Neural cell (in vitro differentiated cells): ENCODE data around the gene RABGGTB. TPM values are rescaled to one million over a fixed set of nuclear protein-coding genes. Genes with fewer than 3 reads are reported as not detected.

Source experiments
- H2AFZ ChIP-seq: fragments of 200-600, 300-800 bp; sonication (generic), shearing (Covaris generic); 2 replicates; pipeline ENCODE4 v1.6.0; 2014; ENCODE audit warnings: low read depth, mild to moderate bottlenecking, antibody characterized with exemption, low read length, moderate library complexity
- H3F3A ChIP-seq: fragments of 200-600 bp; shearing (Covaris generic); 2 replicates; pipeline ENCODE4 v1.6.1; 2016; ENCODE audit warnings: mild to moderate bottlenecking, moderate library complexity, mixed read lengths, antibody characterized with exemption, low read length; ENCODE audit not compliant: insufficient read depth, poor library complexity, severe bottlenecking
- H3K27ac ChIP-seq: fragments of 200-600, 300-800 bp; sonication (generic), shearing (Covaris generic); 2 replicates; pipeline ENCODE4 v1.5.1; 2014; ENCODE audit warnings: mild to moderate bottlenecking, low read length, moderate library complexity
- H3K27me3 ChIP-seq: fragments of 300-800, 200-600 bp; sonication (generic), shearing (Covaris generic); 2 replicates; pipeline ENCODE4 v1.6.0; 2014; ENCODE audit warnings: mild to moderate bottlenecking, low read depth, low read length, moderate library complexity; ENCODE audit not compliant: insufficient read depth
- H3K36me3 ChIP-seq: fragments of 300-800, 200-600 bp; sonication (generic), shearing (Covaris generic); 2 replicates; pipeline ENCODE4 v1.5.1; 2014; ENCODE audit warnings: mild to moderate bottlenecking, antibody characterized with exemption, low read length, moderate library complexity; ENCODE audit not compliant: insufficient read depth
- H3K4me2 ChIP-seq: fragments of 300-800, 200-600 bp; sonication (generic), shearing (Covaris generic); 2 replicates; pipeline ENCODE4 v1.6.0; 2014; ENCODE audit warnings: mild to moderate bottlenecking, low read length
- H3K4me3 ChIP-seq: fragments of 300-800, 200-600 bp; sonication (generic), shearing (Covaris generic); 2 replicates; pipeline ENCODE4 v1.5.1; 2014; ENCODE audit warnings: mild to moderate bottlenecking, low read length, moderate library complexity
- H3K79me2 ChIP-seq: fragments of 200-600 bp; shearing (Covaris generic); replicated peaks from 2 replicates; pipeline ENCODE4 v1.6.0; 2014; ENCODE audit warnings: mild to moderate bottlenecking, low read length, moderate library complexity; ENCODE audit not compliant: insufficient read depth
- H3K9ac ChIP-seq: fragments of 300-800, 200-600 bp; sonication (generic), shearing (Covaris generic); 2 replicates; pipeline ENCODE4 v1.6.1; 2016; ENCODE audit warnings: mild to moderate bottlenecking, low read length, mixed read lengths
- H3K9me2 ChIP-seq: fragments of 200-600 bp; shearing (Covaris generic); 2 replicates; pipeline ENCODE4 v1.6.1; 2016; ENCODE audit warnings: mild to moderate bottlenecking, low read length, mixed read lengths; ENCODE audit not compliant: insufficient read depth
- H3K9me3 ChIP-seq: fragments of 200-600, 300-800 bp; sonication (generic), shearing (Covaris generic); 2 replicates; pipeline ENCODE4 v1.6.1; 2016; ENCODE audit warnings: mild to moderate bottlenecking, mixed run types, low read length, moderate library complexity, mixed read lengths
- H4K20me1 ChIP-seq: fragments of 200-600 bp; shearing (Covaris generic); 2 replicates; pipeline ENCODE4 v1.6.1; 2016; ENCODE audit warnings: mild to moderate bottlenecking, mixed run types; ENCODE audit not compliant: insufficient read depth
- CTCF ChIP-seq: fragments of 450-650 bp; IDR thresholded peaks from 2 replicates; pipeline ENCODE4 v1.5.1; 2014; ENCODE audit warnings: antibody characterized with exemption, mild to moderate bottlenecking, moderate library complexity; ENCODE audit not compliant: poor library complexity, severe bottlenecking
- EP300 ChIP-seq: fragments of 450-650 bp; conservative IDR thresholded peaks from 2 replicates; pipeline ENCODE4 v1.6.1; 2014; ENCODE audit warnings: antibody characterized with exemption, mild to moderate bottlenecking, moderate library complexity; ENCODE audit not compliant: poor library complexity, severe bottlenecking
- EZH2 ChIP-seq: fragments of 200-600, 300-800 bp; shearing (Covaris generic), sonication (generic); IDR thresholded peaks from 2 replicates; pipeline ENCODE4 v1.6.1; 2014; ENCODE audit warnings: antibody characterized with exemption, low read length, borderline replicate concordance, mild to moderate bottlenecking; ENCODE audit not compliant: insufficient read depth, poor library complexity, severe bottlenecking
- MXI1 ChIP-seq: fragments of 450-650 bp; conservative IDR thresholded peaks from 2 replicates; pipeline ENCODE4 v1.6.1; 2014; ENCODE audit warnings: antibody characterized with exemption, mild to moderate bottlenecking; ENCODE audit not compliant: poor library complexity, severe bottlenecking
- POLR2AphosphoS5 ChIP-seq: IDR thresholded peaks from 2 replicates; pipeline ENCODE4 v1.6.1; 2012
- RAD21 ChIP-seq: fragments of 450-650 bp; conservative IDR thresholded peaks from 2 replicates; pipeline ENCODE4 v1.6.1; 2014; ENCODE audit warnings: antibody characterized with exemption, mild to moderate bottlenecking, moderate library complexity
- REST ChIP-seq: IDR thresholded peaks from 2 replicates; pipeline ENCODE4 v1.6.1; 2012; ENCODE audit warnings: borderline replicate concordance
- SMC3 ChIP-seq: fragments of 450-650 bp; conservative IDR thresholded peaks from 2 replicates; pipeline ENCODE4 v1.6.1; 2014; ENCODE audit warnings: antibody characterized with exemption, mild to moderate bottlenecking, moderate library complexity; ENCODE audit not compliant: poor library complexity
- TAF1 ChIP-seq: IDR thresholded peaks from 2 replicates; pipeline ENCODE4 v1.6.1; 2012; ENCODE audit warnings: low read depth
- polyA plus RNA-seq: library from polyadenylated mRNA; depleted of rRNA; stranded (reverse); fragments of >200 nt; gene quantifications from 2 replicates; pipeline ENCODE4 v1.2.3, GENCODE V29; 2014

Gene RABGGTB
- polyA plus RNA-seq, 1 donor from 2014 or later: 132 TPM

- Histone ChIP-seq H3K27me3 (no peaks in the 10 kb centered on the region), H4K20me1 (no peaks in the 10 kb centered on the region), H3K27ac (no peak overlapping the region), H3K4me3 (peak overlapping the region; percentile 79), H3K79me2 (peaks cover 41% of the 10 kb centered on the region), H3K9me2 (no peaks in the 10 kb centered on the region), H2AFZ (no peak overlapping the region), H3K4me2 (peak overlapping the region; percentile 47), H3K36me3 (peaks cover 4% of the 10 kb centered on the region), H3K9me3 (no peaks in the 10 kb centered on the region), H3F3A (no peaks in the 10 kb centered on the region), H3K9ac (peak overlapping the region; percentile 74)
- no peak for TF ChIP-seq CTCF
- TF ChIP-seq EZH2: no peak
- TF ChIP-seq REST: no peak
- TF ChIP-seq SMC3: no peak
- no peak for TF ChIP-seq RAD21
- no peak for TF ChIP-seq MXI1
- TF ChIP-seq POLR2AphosphoS5: no peak
- TF ChIP-seq EP300: no peak
- no peak for TF ChIP-seq TAF1
Measured at GRCh38 chr1:75787524-75787923, 1.5 kb downstream of the RABGGTB start.

- no peaks in the 10 kb centered on the region for H4K20me1 ChIP-seq
- H2AFZ ChIP-seq: no peak overlapping the region
- TF ChIP-seq TAF1: no peak
- no peak for TF ChIP-seq CTCF
- no peak for TF ChIP-seq MXI1
- TF ChIP-seq RAD21: no peak
- TF ChIP-seq POLR2AphosphoS5: no peak
- TF ChIP-seq REST: no peak
- TF ChIP-seq EP300: no peak
- TF ChIP-seq EZH2: no peak
- no peak for TF ChIP-seq SMC3
- H3K9me2 ChIP-seq: no peaks in the 10 kb centered on the region
- H3K9ac ChIP-seq: no peak overlapping the region
- peaks cover 5% of the 10 kb centered on the region for H3K36me3 ChIP-seq
- H3K4me2 ChIP-seq: no peak overlapping the region
- peaks cover 41% of the 10 kb centered on the region for H3K79me2 ChIP-seq
- peak overlapping the region; percentile 79 for H3K4me3 ChIP-seq
- H3F3A ChIP-seq: no peaks in the 10 kb centered on the region
- H3K27ac ChIP-seq: no peak overlapping the region
- no peaks in the 10 kb centered on the region for H3K9me3 ChIP-seq
- no peaks in the 10 kb centered on the region for H3K27me3 ChIP-seq
Measured at GRCh38 chr1:75789988-75790387, 3.9 kb downstream of the RABGGTB start.
